ENCODE data around the gene EFCAB6. TPM values are rescaled to one million over a fixed set of nuclear protein-coding genes. Genes with fewer than 3 reads are reported as not detected.

The EFCAB6 gene
- total and polyA plus RNA-seq, 10 donors = 0.07 to 2.8 (median 0.78) TPM

DNA sequence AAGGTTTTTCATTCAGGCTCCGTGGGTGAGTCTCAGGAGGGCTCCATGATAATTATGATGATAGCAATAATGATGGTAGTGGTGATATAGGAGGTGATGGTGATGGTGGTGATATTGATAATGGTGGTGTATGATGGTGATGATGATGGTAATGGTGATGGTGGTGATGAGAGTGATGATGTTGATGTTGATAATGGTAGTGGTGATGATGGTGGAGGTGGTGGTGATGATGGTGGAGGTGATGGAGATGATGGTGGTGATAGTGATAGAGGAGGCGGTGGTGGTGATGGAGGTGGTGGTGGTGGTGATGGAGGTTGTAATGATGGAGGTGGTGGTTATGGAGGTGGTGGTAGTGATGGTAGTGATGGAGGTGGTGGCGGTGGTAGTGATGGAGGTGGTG is 320.9 kb downstream of the EFCAB6 start:
- WGBS, 5 donors = 52 to 60% (median 56%) methylated on average over 3 of the region's 3 CpGs
- H3K27me3 ChIP-seq (replicated peaks in 1 of 7) = peaks cover 0 to 50% (median 0%) of the 10 kb centered on the region in 7 donors
- TF ChIP-seq, protein P1, sequence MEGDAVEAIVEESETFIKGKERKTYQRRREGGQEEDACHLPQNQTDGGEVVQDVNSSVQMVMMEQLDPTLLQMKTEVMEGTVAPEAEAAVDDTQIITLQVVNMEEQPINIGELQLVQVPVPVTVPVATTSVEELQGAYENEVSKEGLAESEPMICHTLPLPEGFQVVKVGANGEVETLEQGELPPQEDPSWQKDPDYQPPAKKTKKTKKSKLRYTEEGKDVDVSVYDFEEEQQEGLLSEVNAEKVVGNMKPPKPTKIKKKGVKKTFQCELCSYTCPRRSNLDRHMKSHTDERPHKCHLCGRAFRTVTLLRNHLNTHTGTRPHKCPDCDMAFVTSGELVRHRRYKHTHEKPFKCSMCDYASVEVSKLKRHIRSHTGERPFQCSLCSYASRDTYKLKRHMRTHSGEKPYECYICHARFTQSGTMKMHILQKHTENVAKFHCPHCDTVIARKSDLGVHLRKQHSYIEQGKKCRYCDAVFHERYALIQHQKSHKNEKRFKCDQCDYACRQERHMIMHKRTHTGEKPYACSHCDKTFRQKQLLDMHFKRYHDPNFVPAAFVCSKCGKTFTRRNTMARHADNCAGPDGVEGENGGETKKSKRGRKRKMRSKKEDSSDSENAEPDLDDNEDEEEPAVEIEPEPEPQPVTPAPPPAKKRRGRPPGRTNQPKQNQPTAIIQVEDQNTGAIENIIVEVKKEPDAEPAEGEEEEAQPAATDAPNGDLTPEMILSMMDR (IDR thresholded peaks at IDR 0.05 in 8 of 11, conservative IDR thresholded peaks at IDR 0.05 in 3 of 11) = no peak
- no peak for TF ChIP-seq POLR2AphosphoS5 (IDR thresholded peaks at IDR 0.05)
- no peak for TF ChIP-seq POLR2A (IDR thresholded peaks at IDR 0.05)
- no peak overlapping the region for H3K4me3 ChIP-seq
- H3K27ac ChIP-seq = no peak overlapping the region
- H3K9me3 ChIP-seq = no peaks in the 10 kb centered on the region
- no peak for DNase-seq
- H3K4me1 ChIP-seq = no peaks in the 10 kb centered on the region
- H3K36me3 ChIP-seq = no peaks in the 10 kb centered on the region
- intact Hi-C loops (cut with DNase I; ENCODE audit: low total_unique reads) = no loop called here

DNA sequence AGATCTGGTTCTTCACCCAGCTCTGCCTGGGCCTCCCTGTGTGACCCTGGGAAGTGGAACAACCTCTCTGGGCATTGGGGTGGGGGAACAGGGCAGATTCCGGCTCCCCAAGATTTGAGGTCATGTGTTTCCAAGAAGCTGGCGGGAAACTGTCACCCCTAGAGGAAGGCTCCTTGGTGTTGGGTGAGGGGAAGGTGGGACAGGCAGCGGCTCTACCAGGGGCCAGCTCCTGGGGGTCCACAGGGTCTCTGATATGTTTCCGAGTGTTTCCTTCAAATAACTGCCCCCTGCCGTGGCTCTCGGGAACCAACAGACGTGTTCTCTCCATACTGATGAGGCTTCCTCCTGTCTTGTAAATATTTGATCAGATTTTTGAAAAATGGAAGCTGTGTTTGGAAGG is 321.8 kb downstream of the EFCAB6 start:
- no peak overlapping the region for H3K4me3 ChIP-seq
- no peak overlapping the region for H3K27ac ChIP-seq
- 82 to 93% (median 86%) methylated on average over 7 of the region's 7 CpGs for WGBS, 5 donors
- H3K36me3 ChIP-seq = no peaks in the 10 kb centered on the region
- intact Hi-C loops (cut with DNase I; ENCODE audit: low total_unique reads) = no loop called here
- no peak for TF ChIP-seq POLR2A (IDR thresholded peaks at IDR 0.05)
- TF ChIP-seq POLR2AphosphoS5 (IDR thresholded peaks at IDR 0.05) = no peak
- TF ChIP-seq, protein P1 (IDR thresholded peaks at IDR 0.05 in 8 of 11, conservative IDR thresholded peaks at IDR 0.05 in 3 of 11) = no peak
- peaks cover 0 to 58% (median 0%) of the 10 kb centered on the region in 7 donors for H3K27me3 ChIP-seq (replicated peaks in 1 of 7)
- no peak for DNase-seq
- no peaks in the 10 kb centered on the region for H3K4me1 ChIP-seq
- H3K9me3 ChIP-seq = no peaks in the 10 kb centered on the region

- WGBS, 5 donors = 57 to 86% (median 73%) methylated on average over 4 to 10 of the region's 10 CpGs
- DNase-seq = no peak
- Histone ChIP-seq H3K27ac (no peak overlapping the region), H3K27me3 (replicated peaks in 1 of 7) (peaks cover 0 to 65% (median 0%) of the 10 kb centered on the region in 7 donors), H3K36me3 (no peaks in the 10 kb centered on the region), H3K4me1 (no peaks in the 10 kb centered on the region), H3K4me3 (no peak overlapping the region), H3K9me3 (no peaks in the 10 kb centered on the region)
- intact Hi-C loops (cut with DNase I; ENCODE audit: low total_unique reads) = no loop called here
- TF ChIP-seq POLR2AphosphoS5 (IDR thresholded peaks at IDR 0.05) (no peak), POLR2A (IDR thresholded peaks at IDR 0.05) (no peak)
- TF ChIP-seq, protein P1 (IDR thresholded peaks at IDR 0.05 in 8 of 11, conservative IDR thresholded peaks at IDR 0.05 in 3 of 11) = no peak
Measured at GRCh38 chr22:43488937-43489336, 323.2 kb downstream of the EFCAB6 start.

GRCh38 chr22:43488031-43488866 is 323.9 kb downstream of the EFCAB6 start:
- Histone ChIP-seq H3K9me3 (no peaks in the 10 kb centered on the region), H3K27me3 (replicated peaks in 1 of 7) (peaks cover 0 to 65% (median 0%) of the 10 kb centered on the region in 7 donors), H3K27ac (no peak overlapping the region), H3K36me3 (no peaks in the 10 kb centered on the region), H3K4me3 (no peak overlapping the region), H3K4me1 (no peaks in the 10 kb centered on the region)
- intact Hi-C loops (cut with DNase I; ENCODE audit: low total_unique reads) = no loop called here
- TF ChIP-seq POLR2AphosphoS5 (IDR thresholded peaks at IDR 0.05) (no peak), POLR2A (IDR thresholded peaks at IDR 0.05) (no peak)
- TF ChIP-seq, protein P1 (IDR thresholded peaks at IDR 0.05 in 8 of 11, conservative IDR thresholded peaks at IDR 0.05 in 3 of 11) = no peak
- WGBS, 5 donors = 66 to 81% (median 75%) methylated on average over 18 to 26 of the region's 26 CpGs
- DNase-seq = no peak
